22Rv1 (cell line): Measurements from ENCODE around the gene PLCB1.

Experiments used
- CTCF ChIP-seq: fragments of 450-650 bp; IDR thresholded peaks from 2 replicates; pipeline ENCODE4 v1.5.1; 2017; ENCODE audit warnings: mild to moderate bottlenecking
- ZFX ChIP-seq: fragments of 450-650 bp; IDR thresholded peaks from 2 replicates; pipeline ENCODE4 v1.6.1; 2017; ENCODE audit warnings: antibody characterized with exemption, borderline replicate concordance

GRCh38 chr20:8671370-8671961 is 539.4 kb downstream of the PLCB1 start:
- no peak for TF ChIP-seq CTCF
- TF ChIP-seq ZFX = no peak
